CD4-positive, alpha-beta T cell treated with Interleukin-17A for 1 hour (primary cell): ENCODE data around the gene ABHD18.
A peak's percentile ranks its signal among the peaks of the same experiment; 100 is the strongest.
"Not testable (repeated sequence)": the region's sequence is repeated elsewhere in the genome, so short reads cannot be mapped to it uniquely, and the experiment has no call there.

Source experiments
- DNase-seq: peaks from one replicate; pipeline ENCODE4 v3.0.0-alpha.2; 2020

ABHD18 gene

DNA sequence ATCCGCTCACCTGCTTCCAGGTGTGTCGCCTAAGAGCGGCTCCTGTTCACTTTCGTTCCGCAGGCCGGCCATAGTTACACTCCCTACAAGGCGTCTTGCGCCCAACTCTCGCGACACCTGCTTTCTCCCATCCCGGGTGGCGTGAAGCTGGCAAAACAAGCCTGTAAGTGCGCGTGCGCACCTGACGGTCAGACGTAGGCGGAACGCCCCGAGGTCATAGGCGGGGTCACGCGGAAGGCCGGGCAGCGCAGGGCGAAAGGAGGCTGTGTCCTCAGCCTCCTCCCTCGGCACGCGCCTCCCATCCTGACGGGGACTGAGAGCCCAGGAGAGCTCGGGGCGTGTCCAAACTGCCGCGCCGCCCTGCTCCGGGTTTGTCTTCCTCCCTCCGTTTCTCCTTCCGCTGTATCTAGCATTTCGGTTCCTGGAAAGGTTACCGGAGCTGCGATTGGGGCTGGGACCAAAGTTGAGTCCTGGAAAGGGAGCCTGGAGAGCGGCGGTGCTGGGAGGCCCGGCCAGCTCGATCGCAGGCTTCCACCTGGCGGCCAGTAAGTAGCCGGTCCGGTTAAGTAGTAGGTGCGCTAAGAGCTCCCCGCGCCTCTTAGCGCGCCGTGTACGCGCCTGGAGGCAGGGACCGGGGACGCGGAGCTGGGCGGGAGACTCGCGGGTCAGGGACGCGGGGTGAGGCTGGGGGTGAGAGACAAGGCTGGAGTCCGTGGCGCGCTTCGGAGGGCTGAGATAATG, at the start of gene ABHD18, which contains the start of gene MFSD8:
Gene ABHD18, plus strand, starts transcription at position 345 of the 741 bp plus-strand sequence. CDS start 17,550 bp downstream, outside the sequence.
Gene MFSD8, minus strand, starts transcription at position 112 of the 741 bp plus-strand sequence. Its CDS starts 40 bp downstream, at position 72.
- peak; percentile 99 for DNase-seq

DNA sequence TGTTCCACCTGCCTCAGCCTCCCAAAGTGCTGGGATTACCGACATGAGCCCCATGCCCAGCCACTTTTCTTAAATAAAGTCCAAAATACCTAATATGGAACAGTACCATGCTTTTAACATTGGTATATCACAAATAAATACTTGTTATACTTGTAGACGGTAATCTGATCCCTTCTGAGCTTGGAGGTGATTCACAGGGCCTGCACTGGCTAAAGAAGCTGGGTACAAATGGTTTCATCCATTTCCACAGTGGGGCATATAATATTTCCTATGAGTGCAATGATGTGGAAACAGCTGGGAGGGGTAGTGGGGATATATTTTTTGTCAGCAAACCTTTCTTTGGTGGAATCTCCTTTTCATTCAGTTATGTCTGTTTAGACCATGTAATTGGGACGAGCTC, 48.7 kb upstream of the ABHD18 start:
- DNase-seq, result no peak

- DNase-seq, result no peak
These were observed 48.1 kb upstream of the ABHD18 start for GRCh38 chr4:127917151-127917550.

GRCh38 chr4:127920521-127920920, 44.7 kb upstream of the ABHD18 start:
- DNase-seq, result no peak

DNA sequence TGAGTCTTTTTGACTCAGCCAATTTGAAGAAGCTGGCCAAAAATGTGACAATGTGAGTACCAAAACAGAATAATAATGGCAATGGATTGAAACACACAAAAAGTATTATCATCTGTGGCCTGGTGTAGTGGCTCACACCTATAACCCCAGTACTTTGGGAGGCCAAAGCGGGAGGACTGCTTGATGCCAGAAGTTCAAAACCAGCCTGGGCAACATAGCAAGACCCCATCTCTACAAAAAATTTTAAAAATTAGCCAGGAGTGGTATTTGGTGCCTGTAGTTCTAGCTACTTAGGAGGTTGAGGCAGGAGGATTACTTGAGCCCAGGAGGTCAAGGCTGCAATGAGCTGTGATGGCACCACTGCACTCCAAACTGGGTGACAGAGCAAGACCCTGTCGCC, 43.0 kb upstream of the ABHD18 start:
- DNase-seq, result no peak

DNA sequence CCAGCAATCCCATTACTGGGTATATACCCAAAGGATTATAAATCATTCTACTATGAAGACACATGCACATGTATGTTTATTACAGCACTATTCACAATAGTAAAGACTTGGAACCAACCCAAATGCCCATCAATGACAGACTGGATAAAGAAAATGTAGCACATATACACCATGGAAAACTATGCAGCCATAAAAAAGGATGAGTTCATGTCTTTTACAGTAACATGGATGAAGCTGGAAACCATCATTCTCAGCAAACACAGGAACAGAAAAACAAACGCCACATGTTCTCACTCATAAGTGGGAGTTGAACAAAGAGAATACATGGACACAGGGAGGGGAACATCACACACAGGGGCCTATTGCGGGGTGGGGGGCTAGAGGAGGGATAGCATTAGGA, 39.5 kb upstream of the ABHD18 start:
- not testable (repeated sequence) for DNase-seq

GRCh38 chr4:127930175-127930574, 35.0 kb upstream of the ABHD18 start:
- no peak for DNase-seq

- DNase-seq, result not testable (repeated sequence)
These were observed 33.4 kb upstream of the ABHD18 start for GRCh38 chr4:127931836-127932235.

DNA sequence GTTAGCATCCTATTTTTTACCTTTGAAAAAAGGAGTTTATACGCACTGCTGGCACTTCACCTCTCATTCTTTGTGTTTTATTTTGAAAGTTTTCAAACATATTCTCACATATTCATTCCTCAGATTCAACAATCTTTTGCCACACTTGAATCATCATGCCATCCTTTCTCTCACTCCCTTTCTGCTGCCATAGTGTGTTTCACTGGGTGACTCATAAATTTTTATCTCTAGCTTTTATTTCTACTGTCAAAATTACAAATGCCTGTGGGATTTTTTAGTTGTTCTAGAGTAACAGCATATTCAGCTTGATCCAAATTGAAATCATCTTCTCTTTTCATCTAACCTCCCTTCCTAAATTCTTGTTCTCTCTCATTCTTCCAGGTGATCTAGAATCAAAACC, 28.2 kb upstream of the ABHD18 start:
- no peak for DNase-seq

DNA sequence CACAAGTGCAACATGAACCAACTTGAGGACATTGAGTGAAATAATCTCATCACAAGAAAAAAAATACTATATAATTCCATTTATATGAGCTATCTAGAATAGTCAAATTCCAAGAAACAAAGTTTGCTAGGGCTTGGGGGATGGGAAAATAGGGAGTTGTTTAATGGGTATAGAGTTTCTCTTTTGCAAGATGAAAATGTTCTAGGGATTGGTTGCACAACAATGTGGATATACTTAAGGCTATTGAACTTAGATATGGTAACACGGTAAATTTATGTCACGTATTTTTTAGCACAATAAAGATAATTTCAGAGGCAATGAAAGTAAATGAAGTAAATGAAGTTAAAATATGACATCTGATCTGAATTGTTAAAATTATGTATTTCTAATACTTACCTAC, 8.1 kb upstream of the ABHD18 start:
- DNase-seq, result no peak

- DNase-seq, result no peak
These were observed 5.4 kb upstream of the ABHD18 start for GRCh38 chr4:127959794-127960193.

- DNase-seq, result peak; percentile 65
These were observed 1.4 kb upstream of the ABHD18 start for GRCh38 chr4:127963633-127964398.

- DNase-seq, result not testable (repeated sequence)
These were observed 662 bp upstream of the ABHD18 start for GRCh38 chr4:127964426-127965061.

DNA sequence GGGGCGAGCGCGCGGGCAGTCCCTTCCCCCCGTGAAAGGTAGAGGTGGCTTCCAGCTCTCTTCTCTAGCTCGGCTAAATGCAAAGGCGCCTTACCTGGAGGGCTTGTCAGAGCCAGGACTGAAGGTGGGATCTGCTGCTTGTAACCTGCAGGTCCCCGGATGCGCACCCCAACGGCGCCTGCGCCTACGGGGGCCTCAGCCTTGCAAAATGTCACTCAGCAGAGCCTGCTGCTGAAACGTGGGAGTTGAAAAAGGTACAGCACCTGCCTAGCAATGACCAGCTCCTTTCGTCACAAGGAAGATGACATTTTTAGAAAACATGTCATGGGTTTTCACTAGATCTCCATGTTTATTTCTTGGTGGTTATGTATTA, 583 bp downstream of the ABHD18 start:
- peak; percentile 72 for DNase-seq

- DNase-seq, result no peak
These were observed 2.1 kb downstream of the ABHD18 start for GRCh38 chr4:127967141-127967775.

GRCh38 chr4:127968586-127968985, 3.4 kb downstream of the ABHD18 start:
- no peak for DNase-seq

DNA sequence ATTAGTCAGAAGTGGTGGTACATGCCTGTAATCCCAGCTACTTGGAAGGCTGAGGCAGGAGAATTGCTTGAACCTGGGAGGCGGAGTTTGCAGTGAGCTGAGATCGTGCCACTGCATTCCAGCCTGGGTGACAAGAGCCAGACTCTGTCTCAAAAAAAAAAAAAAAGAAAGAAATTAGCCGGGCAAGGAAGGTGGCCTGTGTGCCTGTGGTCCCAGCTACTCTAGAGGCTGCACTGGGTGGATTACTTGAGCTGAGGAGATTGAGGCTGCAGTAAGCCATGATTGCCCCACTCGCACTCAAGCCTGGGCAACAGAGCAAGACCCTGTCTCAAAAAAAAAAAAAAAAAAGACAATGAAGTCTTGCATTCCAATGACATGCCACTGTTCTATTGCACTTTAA, 5.7 kb downstream of the ABHD18 start:
- not testable (repeated sequence) for DNase-seq

- no peak for DNase-seq
These were observed 10.0 kb downstream of the ABHD18 start for GRCh38 chr4:127975121-127975770.

- DNase-seq, result no peak
These were observed 13.7 kb downstream of the ABHD18 start for GRCh38 chr4:127978930-127979329.

GRCh38 chr4:127982445-127982844, 17.2 kb downstream of the ABHD18 start:
- DNase-seq, result no peak

GRCh38 chr4:127985989-127986388, 20.8 kb downstream of the ABHD18 start:
- DNase-seq, result no peak

- DNase-seq, result no peak
These were observed 23.4 kb downstream of the ABHD18 start for GRCh38 chr4:127988638-127989037.

DNA sequence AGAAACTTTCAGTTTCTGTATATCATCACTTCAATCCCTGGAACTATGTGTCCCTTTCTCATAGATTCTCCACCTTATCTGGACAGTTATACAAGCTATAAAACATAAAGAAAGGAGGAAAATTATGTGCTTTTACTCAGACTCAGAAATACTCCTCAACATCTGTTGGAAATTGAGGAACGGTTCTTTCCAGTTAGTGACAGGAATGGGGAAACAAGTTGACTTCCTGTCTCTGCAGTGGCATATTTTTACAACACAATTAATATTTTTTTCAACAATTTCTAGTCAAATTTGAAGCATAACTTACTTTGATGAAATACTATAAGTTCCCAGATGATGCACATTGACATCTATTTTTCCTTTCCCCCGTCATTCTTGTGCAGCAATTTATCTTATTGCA, 27.9 kb downstream of the ABHD18 start:
- no peak for DNase-seq
